ENCODE data around the gene PMFBP1. TPM values are rescaled to one million over a fixed set of nuclear protein-coding genes. Genes with fewer than 3 reads are reported as not detected.

Gene PMFBP1
- total and polyA plus RNA-seq, 4 donors = 0.62 to 1.3 (median 1.0) TPM

DNA sequence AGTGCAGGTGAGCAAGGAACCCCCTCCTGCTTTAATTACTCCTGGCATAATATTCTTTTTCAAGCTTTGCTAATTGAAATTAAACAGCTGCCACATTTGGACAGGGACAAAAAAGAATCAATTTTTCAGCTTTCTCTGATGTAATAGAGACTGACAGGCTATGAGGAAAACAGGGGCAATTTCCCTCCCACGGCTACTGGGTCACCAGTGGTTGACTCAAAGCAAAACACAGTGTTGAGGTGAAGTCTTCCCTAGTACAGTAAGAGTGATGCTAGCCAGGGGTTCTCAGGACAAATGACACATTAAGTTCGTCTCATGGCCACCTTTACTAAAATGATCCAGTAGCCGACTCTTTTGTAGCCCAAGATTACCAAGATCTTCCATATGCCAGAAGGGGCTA lies 38.6 kb upstream of the PMFBP1 start:
- Histone ChIP-seq H3K4me3 (no peak overlapping the region), H3K4me1 (ENCODE audit: control insufficient read depth in 5 of 5, insufficient read depth in 5 of 5, low read length in 5 of 5) (no peaks in the 10 kb centered on the region), H3K27me3 (ENCODE audit: control insufficient read depth in 3 of 3, insufficient read depth in 3 of 3, low read length in 2 of 3) (no peaks in the 10 kb centered on the region), H3K9ac (ENCODE audit: insufficient read depth in 1 of 2, low read length in 2 of 2) (no peak overlapping the region), H3K36me3 (ENCODE audit: control insufficient read depth in 4 of 4, insufficient read depth in 4 of 4, low read length in 4 of 4) (no peaks in the 10 kb centered on the region), H3K27ac (ENCODE audit: low read depth in 1 of 2, low read length in 1 of 2) (no peak overlapping the region), H3K9me3 (ENCODE audit: control insufficient read depth in 4 of 4, insufficient read depth in 3 of 4, low read length in 3 of 4) (peaks cover 0 to 2% (median under 1%) of the 10 kb centered on the region in 4 donors)
- TF ChIP-seq, protein P1, sequence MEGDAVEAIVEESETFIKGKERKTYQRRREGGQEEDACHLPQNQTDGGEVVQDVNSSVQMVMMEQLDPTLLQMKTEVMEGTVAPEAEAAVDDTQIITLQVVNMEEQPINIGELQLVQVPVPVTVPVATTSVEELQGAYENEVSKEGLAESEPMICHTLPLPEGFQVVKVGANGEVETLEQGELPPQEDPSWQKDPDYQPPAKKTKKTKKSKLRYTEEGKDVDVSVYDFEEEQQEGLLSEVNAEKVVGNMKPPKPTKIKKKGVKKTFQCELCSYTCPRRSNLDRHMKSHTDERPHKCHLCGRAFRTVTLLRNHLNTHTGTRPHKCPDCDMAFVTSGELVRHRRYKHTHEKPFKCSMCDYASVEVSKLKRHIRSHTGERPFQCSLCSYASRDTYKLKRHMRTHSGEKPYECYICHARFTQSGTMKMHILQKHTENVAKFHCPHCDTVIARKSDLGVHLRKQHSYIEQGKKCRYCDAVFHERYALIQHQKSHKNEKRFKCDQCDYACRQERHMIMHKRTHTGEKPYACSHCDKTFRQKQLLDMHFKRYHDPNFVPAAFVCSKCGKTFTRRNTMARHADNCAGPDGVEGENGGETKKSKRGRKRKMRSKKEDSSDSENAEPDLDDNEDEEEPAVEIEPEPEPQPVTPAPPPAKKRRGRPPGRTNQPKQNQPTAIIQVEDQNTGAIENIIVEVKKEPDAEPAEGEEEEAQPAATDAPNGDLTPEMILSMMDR (IDR thresholded peaks at IDR 0.05; ENCODE audit: control extremely low read depth, extremely low read depth) = no peak
- WGBS, 2 donors = 90 to 94% methylated on average over 3 of the region's 3 CpGs
- DNase-seq (no peak), ATAC-seq (ENCODE audit: insufficient read depth, low FRiP score) (no peak)

DNA sequence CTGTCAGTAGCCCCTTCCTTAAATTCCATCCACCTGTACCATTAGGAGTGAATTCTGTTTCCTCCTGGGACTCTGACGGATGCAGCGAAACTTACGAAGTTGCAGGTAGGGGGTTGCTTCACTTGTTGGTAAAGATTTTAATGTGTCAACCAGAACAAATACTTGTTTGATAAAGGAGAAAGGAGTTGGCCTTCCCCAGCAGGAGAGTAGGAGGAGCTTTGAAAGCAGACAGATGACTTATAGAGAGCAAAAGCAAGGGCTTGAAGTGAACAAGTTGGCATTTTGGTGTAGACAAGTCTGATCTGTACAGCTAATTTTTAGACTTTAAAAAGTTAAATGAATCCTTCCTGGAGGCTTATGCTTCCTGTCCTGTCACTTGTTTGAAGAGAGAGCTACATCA lies 38.1 kb upstream of the PMFBP1 start:
- Histone ChIP-seq H3K9ac (ENCODE audit: insufficient read depth in 1 of 2, low read length in 2 of 2) (no peak overlapping the region), H3K4me1 (ENCODE audit: control insufficient read depth in 5 of 5, insufficient read depth in 5 of 5, low read length in 5 of 5) (no peaks in the 10 kb centered on the region), H3K9me3 (ENCODE audit: control insufficient read depth in 4 of 4, insufficient read depth in 3 of 4, low read length in 3 of 4) (peaks cover 0 to 2% (median under 1%) of the 10 kb centered on the region in 4 donors), H3K36me3 (ENCODE audit: control insufficient read depth in 4 of 4, insufficient read depth in 4 of 4, low read length in 4 of 4) (no peaks in the 10 kb centered on the region), H3K4me3 (no peak overlapping the region), H3K27me3 (ENCODE audit: control insufficient read depth in 3 of 3, insufficient read depth in 3 of 3, low read length in 2 of 3) (no peaks in the 10 kb centered on the region), H3K27ac (ENCODE audit: low read depth in 1 of 2, low read length in 1 of 2) (no peak overlapping the region)
- TF ChIP-seq, protein P1 (IDR thresholded peaks at IDR 0.05; ENCODE audit: control extremely low read depth, extremely low read depth) = no peak
- ATAC-seq (ENCODE audit: insufficient read depth, low FRiP score) (no peak), DNase-seq (no peak)
- 91 to 95% methylated on average over 3 of the region's 3 CpGs for WGBS, 2 donors

DNA sequence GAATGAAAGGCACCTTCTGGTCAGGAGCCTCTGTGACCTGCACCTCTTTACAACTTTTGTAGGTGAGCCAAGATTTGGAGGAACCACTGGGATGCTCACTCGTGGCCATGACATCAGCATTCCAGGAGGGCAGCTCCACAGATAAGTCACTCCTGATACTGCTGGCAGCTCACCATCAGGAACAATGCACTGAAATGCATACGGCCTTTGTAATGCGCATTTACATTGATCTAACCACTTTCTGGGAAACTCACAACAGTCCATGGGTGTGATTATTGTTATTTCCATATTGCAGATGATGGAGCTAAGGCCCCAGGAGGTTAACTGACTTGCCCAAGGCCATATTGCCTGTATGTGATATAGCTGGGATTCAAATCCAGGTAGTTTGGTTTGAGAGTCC lies 34.3 kb upstream of the PMFBP1 start:
- Histone ChIP-seq H3K9me3 (ENCODE audit: control insufficient read depth in 4 of 4, insufficient read depth in 3 of 4, low read length in 3 of 4) (peaks cover 0 to 3% (median 0%) of the 10 kb centered on the region in 4 donors), H3K4me1 (ENCODE audit: control insufficient read depth in 5 of 5, insufficient read depth in 5 of 5, low read length in 5 of 5) (peaks cover 0 to 2% (median 0%) of the 10 kb centered on the region in 5 donors), H3K27ac (ENCODE audit: low read depth in 1 of 2, low read length in 1 of 2) (no peak overlapping the region), H3K36me3 (ENCODE audit: control insufficient read depth in 4 of 4, insufficient read depth in 4 of 4, low read length in 4 of 4) (no peaks in the 10 kb centered on the region), H3K27me3 (ENCODE audit: control insufficient read depth in 3 of 3, insufficient read depth in 3 of 3, low read length in 2 of 3) (no peaks in the 10 kb centered on the region), H3K4me3 (no peak overlapping the region), H3K9ac (ENCODE audit: insufficient read depth in 1 of 2, low read length in 2 of 2) (no peak overlapping the region)
- DNase-seq (no peak), ATAC-seq (ENCODE audit: insufficient read depth, low FRiP score) (no peak)
- WGBS, 2 donors = 87 to 97% methylated on average over 3 of the region's 3 CpGs
- TF ChIP-seq, protein P1 (IDR thresholded peaks at IDR 0.05; ENCODE audit: control extremely low read depth, extremely low read depth) = no peak

DNA sequence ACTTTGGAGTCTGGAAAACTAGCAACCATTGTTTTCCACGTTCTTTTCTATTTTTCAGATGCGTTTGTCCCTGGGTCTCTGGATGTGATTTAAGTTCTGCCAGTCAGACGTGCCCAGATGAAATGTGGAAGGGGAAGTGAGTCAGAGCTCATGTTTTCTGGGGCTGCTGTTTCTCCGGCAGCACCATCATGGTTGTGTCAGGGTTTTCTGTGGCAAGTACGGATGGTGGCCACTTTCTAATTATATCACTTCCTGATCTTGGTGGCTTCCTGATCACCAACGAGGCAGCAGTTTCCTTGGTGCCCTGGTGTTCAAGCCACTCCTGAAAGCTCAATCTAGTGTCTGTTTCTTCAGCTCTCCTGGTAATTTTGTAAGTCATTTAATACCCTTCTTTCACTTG lies 31.4 kb upstream of the PMFBP1 start:
- DNase-seq (no peak), ATAC-seq (ENCODE audit: insufficient read depth, low FRiP score) (no peak)
- Histone ChIP-seq H3K4me1 (ENCODE audit: control insufficient read depth in 5 of 5, insufficient read depth in 5 of 5, low read length in 5 of 5) (peaks cover 0 to 18% (median 2%) of the 10 kb centered on the region in 5 donors), H3K9ac (ENCODE audit: insufficient read depth in 1 of 2, low read length in 2 of 2) (no peak overlapping the region), H3K36me3 (ENCODE audit: control insufficient read depth in 4 of 4, insufficient read depth in 4 of 4, low read length in 4 of 4) (no peaks in the 10 kb centered on the region), H3K4me3 (no peak overlapping the region), H3K9me3 (ENCODE audit: control insufficient read depth in 4 of 4, insufficient read depth in 3 of 4, low read length in 3 of 4) (peaks cover 0 to 3% (median 0%) of the 10 kb centered on the region in 4 donors), H3K27me3 (ENCODE audit: control insufficient read depth in 3 of 3, insufficient read depth in 3 of 3, low read length in 2 of 3) (no peaks in the 10 kb centered on the region), H3K27ac (ENCODE audit: low read depth in 1 of 2, low read length in 1 of 2) (peak overlapping the region in 1 of 2 donors; percentile 85)
- TF ChIP-seq, protein P1 (IDR thresholded peaks at IDR 0.05; ENCODE audit: control extremely low read depth, extremely low read depth) = no peak
- 13 to 44% methylated on average over 6 of the region's 6 CpGs for WGBS, 2 donors
